ENCODE measurements around the gene LRRC74B. TPM values are rescaled to one million over a fixed set of nuclear protein-coding genes. Genes with fewer than 3 reads are reported as not detected.
"Not testable (repeated sequence)": the region's sequence is repeated elsewhere in the genome, so short reads cannot be mapped to it uniquely, and the experiment has no call there.

LRRC74B gene
- polyA plus RNA-seq, 4 donors: 0.14 to 0.21 (median 0.15) TPM

DNA sequence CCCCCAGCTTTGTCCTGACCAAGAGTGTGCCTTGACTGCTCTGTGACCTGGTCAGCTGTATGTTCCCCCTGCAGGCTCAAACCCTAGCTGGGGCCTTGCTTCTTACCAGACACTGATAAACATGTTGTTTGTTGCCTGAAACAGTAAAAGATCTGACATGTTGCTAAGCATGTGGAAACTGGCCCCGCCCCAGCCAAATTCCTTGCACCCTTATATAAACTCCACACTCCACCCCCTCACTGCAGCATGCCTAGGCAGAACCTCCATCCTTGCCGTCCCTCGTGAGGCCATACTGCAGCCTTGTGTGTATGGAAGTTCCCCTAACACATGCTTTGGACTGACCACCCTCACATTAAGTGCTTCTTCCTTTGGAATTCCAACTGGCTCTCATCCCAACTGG is 27.3 kb downstream of the LRRC74B start:
- DNase-seq (ENCODE audit: low read depth in 4 of 4, low spot score in 3 of 4): no peak

DNA sequence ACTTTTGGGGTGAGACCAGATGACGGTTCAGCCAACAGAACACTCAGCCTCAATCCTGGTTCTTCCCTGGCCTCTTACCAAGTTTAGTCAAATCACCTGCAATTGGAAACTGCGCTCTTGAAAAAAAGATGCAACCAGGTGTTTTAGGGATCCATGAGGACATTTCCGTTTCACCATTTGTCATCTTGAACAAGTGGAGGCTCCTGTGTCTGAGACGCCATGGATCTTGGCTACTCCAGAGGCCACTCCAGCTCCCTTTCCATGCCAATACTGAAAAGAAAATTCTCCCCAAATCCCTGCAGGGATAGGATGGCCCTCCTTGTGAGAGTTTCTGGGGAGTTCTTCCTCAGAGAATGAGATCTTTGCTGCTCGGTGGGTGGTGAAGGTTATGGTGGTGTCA is 27.7 kb downstream of the LRRC74B start:
- no peak for DNase-seq (ENCODE audit: low read depth in 4 of 4, low spot score in 3 of 4)

DNA sequence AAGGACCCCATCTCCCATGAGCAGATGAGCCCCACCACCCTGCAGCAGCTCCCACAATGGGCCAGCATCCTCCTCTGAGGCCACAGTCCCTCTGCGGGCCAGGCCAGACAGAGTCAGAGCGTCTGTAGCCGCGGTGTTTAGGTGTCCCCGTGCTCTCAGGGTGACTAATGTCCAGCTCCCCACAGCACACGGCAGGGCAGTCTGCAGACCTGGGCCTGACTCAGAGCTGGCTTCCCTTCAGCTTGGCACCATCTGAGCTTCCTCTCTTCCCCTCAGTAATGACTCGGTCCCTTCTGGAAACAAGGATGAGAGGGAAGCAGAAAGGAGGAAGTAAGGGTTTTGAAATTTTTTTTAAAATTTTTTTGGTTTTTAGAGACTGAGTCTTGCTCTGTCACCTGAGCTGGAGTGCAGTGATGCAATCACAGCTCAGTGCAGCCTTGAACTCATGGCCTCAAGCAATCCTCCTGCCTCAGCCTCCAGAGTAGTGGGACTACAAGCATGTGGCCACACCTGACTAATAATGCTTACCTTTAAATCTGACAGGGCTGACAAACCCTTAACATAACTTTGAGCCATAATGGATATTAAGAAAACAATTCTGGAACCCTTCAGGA is 28.5 kb downstream of the LRRC74B start:
- DNase-seq (ENCODE audit: low read depth in 4 of 4, low spot score in 3 of 4): no peak

DNA sequence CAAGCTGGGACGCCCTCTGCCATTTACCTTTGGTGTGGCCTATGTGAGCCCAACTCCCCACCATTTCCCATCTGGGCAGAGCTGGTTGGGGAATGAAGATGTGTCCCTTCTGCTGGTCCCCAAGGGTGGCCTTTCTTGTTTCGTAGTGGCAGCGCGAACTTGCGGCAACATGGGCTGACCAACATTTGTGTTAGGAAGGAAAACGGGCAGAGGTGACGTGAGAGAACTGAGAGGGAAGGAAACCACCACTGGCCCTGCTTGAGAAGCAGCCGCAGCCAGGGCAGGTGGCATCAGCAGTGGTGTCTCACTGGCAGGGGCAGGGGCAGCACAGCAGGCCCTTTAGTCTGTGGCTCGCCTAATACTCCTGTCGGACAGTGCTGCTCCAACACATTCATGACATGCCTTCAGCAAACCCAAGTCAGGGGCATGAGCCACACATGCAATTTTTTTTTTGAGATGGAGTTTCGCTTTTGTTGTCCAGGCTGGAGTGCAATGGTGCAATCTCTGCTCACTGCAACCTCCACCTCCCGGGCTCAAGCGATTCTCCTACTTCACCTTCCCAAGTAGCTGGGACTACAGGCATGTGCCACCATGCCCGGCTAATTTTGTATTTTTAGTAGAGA is 29.9 kb downstream of the LRRC74B start:
- no peak for DNase-seq (ENCODE audit: low read depth in 4 of 4, low spot score in 3 of 4)

DNA sequence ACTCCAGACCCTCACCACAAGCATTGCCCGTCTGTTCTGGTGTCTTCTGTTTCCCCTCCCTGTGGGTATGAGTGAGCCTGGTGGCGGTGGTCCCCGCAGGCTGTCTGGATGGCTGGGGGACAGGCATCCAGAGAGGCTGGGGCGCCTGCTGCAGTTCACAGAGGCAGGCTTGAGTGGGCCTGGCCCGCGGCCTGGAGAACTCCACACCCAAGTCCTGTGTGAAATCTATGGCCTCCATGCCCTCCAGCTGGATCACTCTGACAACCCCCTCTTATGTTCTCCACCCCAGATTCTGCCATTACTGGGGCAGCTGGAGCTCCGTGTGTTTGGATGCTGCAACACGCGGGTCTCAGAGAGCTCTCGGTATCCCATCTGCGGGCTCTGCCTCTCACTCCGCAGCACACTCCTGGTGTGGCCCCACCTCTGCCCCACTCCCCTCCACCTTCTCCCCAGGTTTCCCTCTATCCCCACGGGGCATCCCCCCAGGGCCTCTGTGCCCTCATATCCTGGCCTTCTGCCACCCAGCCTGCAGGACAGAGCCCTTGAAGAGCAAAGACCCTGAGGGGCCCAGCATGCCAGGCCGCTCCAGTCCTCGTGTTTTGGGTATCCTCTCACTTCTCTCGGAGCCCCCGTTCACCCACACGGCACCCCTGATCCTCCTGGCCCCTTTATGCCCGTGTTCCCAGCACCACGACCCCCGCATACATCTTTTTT is 31.3 kb downstream of the LRRC74B start:
- no peak for DNase-seq (ENCODE audit: low read depth in 4 of 4, low spot score in 3 of 4)

DNA sequence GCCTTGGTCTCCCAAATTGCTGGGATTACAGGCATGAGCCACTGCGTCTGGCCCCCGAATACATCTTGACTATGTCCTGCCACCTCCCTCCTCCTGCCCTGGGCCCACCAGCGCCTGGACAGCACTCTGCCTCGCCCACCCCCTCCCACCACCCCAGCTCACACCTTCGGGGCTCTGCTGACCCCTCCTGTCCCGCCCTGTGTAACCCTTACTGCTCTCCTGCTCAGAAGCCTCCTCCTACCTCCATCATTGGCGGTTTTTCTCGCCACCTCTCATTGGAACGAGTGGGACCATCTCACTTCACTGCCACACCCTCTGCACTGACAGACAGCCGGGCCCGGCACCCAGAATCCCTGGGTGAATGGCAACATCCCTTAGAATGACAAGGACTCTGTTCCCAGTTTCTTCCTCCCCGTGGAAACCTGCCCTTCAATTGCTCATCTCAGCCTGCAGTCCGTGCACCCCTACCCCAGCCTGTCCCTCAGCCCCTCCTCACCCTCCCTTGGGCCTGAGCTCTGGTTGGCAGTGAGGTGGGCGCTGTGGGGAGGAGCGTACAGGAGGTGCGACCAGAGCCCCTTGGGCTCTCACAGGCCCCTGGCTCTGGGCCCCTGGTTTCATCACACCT is 32.2 kb downstream of the LRRC74B start:
- no peak for DNase-seq (ENCODE audit: low read depth in 4 of 4, low spot score in 3 of 4)

DNA sequence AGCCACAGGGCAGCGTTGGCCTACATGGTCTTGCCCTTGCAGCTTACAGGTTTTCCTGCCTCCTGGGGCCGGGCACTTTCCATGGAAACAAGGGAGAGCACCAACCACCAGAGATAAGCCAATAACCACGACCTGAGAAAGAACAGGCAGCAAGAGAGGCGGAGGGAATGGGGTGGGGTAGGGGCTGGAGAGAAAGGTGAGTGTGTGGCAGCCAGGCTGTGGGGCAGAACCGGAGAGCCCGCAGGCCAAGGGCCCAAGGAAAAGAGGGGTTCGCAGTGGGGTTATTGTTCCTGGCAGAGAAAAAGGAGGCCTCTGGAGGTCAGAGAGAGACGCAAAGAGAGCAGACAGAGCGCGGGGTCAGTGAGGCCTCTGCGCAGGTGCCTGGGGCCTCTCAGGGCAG is 33.2 kb downstream of the LRRC74B start:
- DNase-seq (ENCODE audit: low read depth in 4 of 4, low spot score in 3 of 4): no peak

DNA sequence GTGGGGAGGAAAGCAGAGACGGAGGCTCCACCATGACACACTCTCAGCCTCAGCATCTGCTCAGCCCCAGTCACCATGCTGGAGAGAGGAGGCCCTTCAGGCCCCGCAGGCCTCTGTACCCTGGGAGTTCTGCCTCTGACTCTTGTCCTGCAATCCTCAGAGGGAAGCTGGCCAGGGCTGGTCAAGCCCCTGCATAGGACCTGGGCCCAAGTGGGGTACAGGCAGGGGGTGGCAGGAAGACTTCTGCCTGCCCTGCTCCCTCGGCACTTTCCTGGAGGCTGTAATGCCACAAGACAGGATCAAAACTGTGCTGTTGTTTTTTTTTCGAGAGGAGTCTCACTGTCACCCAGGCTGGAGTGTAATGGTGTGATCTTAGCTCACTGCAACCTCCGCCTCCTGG is 33.7 kb downstream of the LRRC74B start:
- DNase-seq (ENCODE audit: low read depth in 4 of 4, low spot score in 3 of 4): no peak

DNA sequence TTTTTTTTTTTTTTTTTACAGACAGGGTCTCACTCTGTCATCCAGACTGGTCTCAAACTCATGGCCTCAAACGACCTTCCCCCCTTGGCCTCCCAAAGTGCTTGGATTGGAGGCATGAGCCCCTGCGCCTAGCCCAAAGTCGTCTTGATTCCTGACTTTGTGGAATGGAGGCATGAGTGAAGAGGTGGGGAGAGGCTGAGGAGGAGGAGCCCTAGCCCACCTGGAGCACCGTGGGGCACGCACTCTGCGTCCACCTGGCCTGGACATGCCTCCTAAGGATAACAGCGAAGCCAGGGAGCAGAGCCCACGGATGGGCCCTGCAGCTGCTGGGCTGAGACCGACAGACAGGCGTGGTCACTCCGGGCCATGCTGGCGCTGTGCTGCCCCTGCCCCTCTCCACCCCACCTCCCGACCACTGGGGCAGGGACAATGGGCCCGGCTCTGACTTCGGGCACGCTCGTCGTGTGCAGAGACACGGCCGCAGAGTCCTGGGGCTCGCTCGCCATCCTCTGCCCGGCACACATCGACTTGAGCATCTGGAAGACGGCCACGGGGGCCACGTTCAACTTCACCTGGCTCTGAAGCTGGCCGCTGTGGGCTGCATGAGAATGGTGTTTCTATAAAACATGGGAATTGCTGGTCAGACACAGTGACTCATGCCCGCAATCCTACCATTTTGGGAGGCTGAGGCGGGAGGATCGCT is 34.8 kb downstream of the LRRC74B start:
- no peak for DNase-seq (ENCODE audit: low read depth in 4 of 4, low spot score in 3 of 4)

DNA sequence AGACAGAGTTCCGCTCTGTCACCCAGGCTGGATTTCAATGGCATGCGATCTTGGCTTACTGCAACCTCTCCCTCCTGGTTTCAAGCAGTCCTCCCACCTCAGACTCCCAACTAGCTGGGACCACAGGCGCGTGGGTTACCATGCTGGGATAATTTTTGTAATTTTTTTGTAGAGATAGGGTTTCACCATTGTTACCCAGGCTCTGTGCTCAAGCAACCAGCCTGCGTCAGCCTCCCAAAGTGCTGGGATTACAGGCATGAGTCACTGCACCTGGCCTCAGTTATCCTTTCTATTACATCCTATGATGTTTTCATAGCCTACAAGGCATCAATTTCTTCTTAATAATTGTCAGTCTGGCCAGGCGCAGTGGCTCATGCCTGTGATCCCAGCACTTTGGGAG is 36.5 kb downstream of the LRRC74B start:
- DNase-seq (ENCODE audit: low read depth in 4 of 4, low spot score in 3 of 4): no peak

DNA sequence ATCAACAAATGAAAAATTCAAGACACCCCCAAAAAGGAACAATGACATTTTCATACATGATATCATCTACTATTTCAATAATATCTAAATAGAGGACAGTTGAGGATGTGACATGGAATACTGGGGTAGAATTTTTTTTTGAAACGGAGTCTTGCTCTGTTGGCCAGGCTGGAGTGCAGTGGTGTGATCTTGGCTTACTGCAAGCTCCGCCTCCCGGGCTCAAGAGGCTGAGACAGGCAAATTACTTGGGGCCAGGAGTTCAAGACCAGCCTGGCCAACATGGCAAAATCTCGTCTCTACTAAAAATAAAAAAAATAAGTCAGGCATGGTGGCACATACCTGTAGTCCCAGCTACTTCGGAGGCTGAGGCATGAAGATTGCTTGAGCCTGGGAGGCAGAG is 41.4 kb downstream of the LRRC74B start:
- no peak for DNase-seq (ENCODE audit: low read depth in 4 of 4, low spot score in 3 of 4)

DNA sequence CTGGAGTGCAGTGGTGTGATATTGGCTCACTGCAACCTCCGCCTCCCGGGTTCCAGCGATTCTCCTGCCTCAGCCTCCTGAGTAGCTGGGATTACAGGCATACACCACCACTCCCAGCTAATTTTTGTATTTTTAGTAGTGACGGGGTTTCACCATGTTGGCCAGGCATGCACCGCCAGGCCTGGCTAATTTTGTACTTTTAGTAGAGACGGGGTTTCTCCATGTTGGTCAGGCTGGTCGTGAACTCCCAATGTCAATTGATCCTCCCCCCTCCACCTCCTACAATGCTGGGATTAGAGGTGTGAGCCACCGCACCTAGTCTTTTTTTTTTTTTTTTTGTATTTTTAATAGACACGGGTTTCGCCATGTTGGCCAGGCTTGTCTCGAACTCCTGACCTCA is 42.2 kb downstream of the LRRC74B start:
- DNase-seq (ENCODE audit: low read depth in 4 of 4, low spot score in 3 of 4): not testable (repeated sequence)

DNA sequence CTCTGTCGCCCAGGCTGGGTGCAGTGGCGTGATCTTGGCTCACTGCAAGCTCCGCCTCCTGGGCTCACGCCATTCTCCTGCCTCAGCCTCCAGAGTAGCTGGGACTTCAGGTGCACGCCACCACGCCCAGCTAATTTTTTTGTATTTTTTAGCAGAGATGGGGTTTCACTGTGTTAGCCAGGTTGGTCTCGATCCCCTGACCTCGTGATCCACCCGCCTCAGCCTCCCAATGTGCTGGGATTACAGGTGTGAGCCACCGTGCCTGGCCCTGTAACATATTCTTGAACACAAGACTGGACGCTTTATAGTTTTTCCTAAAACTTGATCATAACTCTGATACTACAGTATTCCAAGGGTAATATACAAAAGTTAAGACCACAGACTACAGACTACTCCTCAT is 45.5 kb downstream of the LRRC74B start:
- not testable (repeated sequence) for DNase-seq (ENCODE audit: low read depth in 4 of 4, low spot score in 3 of 4)

DNA sequence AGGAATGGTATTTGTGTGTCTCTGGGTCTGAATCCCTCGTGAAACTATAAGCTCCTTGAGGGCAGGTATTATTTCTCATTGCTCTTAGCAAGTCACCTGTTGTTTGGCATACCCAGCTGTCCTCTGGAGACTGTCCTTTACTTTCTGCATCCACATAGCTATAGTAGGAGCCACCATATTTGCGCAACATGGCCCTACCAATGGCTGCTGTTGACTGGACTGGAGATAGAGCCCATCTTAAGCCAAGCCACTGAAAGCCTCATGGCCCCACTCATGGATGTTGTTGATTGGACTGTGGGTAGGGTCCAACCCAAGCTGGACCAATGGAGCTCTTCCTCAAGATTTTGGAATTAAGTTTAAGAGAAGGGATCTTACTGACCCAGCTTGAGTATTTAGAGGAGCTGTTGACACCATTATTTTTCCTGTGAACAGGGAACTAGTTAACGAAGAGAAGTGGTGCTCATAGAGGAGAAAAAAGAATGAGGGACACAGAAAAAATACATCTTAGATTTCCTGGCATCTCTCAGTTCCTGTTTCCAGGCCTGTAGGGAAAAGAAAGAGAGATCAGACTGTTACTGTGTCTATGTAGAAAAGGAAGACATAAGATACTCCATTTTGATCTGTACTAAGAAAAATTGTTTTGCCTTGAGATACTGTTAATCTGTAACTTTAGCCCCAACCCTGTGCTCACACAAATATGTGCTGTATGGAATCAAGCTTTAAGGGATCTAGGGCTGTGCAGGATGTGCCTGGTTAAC is 47.2 kb downstream of the LRRC74B start:
- DNase-seq (ENCODE audit: low read depth in 4 of 4, low spot score in 3 of 4): no peak

DNA sequence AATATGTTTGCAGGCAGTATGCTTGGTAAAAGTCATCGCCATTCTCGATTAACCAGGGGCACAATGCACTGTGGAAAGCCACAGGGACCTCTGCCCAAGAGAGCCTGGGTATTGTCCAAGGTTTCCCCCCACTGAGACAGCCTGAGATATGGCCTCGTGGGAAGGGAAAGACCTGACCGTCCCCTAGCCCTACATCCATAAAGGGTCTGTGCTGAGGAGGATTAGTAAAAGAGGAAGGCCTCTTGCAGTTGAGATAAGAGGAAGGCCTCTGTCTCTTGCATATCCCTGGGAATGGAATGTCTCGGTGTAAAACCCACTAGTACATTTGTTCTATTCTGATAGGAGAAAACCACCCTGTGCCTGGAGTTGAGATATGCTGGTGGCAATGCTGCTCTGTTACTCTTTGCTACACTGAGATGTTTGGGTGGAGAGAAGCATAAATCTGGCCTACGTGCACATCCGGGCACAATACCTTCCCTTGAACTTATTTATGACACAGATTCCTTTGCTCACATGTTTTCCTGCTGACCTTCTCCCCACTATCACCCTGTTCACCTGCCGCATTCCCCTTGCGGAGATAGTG is 47.9 kb downstream of the LRRC74B start:
- not testable (repeated sequence) for DNase-seq (ENCODE audit: low read depth in 4 of 4, low spot score in 3 of 4)

DNA sequence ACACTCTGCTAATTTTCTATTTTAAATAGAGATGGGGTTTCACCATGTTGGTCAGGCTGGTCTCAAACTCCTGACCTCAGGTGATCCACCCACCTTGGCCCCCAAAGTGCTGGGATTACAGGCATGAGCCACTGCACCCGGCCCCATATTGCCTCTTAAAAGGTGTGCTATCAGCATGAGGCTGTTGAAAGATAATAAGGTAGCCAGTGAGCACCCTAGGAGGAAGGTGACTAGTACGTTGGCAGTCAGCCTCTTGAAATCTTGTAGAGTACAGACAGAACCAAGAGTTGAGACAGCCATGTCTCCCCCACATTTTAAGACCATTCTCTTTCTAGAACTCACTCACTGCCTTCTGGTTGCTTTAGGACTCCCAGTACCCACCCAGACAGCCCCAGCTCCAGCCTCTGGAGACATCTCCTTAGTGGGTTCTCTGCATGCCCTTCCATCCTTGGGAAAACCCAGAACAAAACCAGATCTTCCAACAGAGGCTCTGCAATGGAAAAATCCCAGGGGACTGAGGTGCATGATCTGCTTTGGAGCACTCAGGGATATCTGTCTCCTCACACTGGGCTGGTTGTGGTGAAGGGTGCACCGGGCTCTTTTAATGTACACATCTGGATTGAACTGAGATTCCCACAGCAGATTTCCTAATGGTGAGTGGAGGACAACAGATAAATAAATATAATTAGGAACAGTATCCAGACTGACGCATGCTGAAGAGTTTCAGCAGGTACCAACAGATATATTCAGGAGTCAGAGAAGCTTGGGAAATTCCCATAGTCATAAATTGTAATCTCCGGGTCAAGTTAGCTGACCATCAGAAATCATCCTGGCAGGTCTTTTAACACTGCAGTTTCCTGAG is 49.4 kb downstream of the LRRC74B start:
- no peak for DNase-seq (ENCODE audit: low read depth in 4 of 4, low spot score in 3 of 4)

DNA sequence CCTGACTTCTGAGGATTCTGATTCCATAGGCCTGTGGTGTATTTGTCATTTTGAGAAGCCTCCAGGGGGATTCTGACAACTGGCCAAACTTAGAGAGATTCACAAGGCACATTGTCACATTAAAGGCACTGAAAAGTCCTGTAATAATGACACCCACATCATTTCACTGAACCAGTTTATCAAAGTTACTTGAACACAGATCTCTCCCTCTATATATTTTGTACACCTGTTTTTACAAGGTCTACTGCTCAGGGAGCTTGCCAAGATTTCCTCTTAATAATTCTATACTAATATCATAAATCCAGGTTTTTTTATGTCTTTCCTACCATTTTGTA is 50.0 kb downstream of the LRRC74B start:
- DNase-seq (ENCODE audit: low read depth in 4 of 4, low spot score in 3 of 4): no peak

DNA sequence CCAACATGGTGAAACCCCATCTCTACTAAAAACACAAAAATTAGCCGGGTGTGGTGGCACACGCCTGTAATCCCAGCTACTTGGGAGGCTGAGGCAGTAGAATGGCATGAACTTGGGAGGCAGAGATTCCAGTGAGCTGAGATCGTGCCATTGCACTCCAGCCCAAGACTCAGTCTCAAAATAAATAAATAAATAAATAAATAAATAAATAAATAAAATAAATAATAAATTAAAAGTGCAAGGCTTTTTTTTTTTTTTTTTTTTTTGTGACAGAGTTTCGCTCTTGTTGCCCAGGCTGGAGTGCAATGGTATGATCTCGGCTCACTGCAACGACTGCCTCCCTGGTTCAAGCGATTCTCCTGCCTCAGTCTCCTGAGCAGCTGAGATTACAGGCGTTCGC is 51.1 kb downstream of the LRRC74B start:
- not testable (repeated sequence) for DNase-seq (ENCODE audit: low read depth in 4 of 4, low spot score in 3 of 4)

DNA sequence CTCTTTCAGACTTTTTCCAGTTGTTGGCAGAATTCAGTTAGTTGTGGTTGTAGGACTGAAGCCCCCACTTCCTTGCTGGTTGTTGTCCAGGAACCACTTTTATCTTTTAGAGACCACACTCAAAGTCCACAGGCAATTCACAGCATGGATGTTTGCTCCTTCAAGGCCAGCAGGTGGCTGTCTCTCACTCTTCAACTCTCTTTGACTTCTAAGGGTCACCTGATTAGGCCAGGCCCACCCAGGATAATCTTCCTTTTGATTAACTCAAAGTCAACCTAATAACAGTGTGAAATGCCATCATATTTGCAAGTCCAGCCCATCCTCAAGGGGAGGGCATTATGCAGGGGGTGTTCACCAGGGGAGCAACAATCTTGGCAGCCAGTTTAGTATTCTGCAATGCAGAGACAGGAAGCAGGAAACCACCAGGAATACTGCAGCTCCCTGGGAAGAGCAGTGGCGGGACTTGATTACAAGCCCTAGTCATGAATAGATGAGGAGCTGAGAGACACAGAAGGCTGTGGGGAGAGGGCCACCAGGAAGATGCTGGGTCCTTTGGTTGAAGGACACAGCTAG is 52.4 kb downstream of the LRRC74B start:
- DNase-seq (ENCODE audit: low read depth in 4 of 4, low spot score in 3 of 4): no peak

All from right renal pelvis (tissue), 4 donors.